K562 (cell line): ENCODE results near the gene NDFIP2. TPM values are rescaled to one million over a fixed set of nuclear protein-coding genes. Genes with fewer than 3 reads are reported as not detected.
A peak's percentile ranks its signal among the peaks of the same experiment; 100 is the strongest.
"Not testable (repeated sequence)": the region's sequence is repeated elsewhere in the genome, so short reads cannot be mapped to it uniquely, and the experiment has no call there.

Experiments used
- ATAC-seq: fragments of 200-7000 bp; cut with Tn5 transposase; 3 replicates; pipeline ENCODE4 v1.9.1; 2020; ENCODE audit warnings: moderate library complexity
- BruUV-seq: library from RNA; stranded (reverse); fragments of 400-500 nt; replicated peaks from 2 replicates; lab custom pipeline; 2021; lab: Mats Ljungman, UMichigan
- CTCF ChIA-PET: fragments of 300-600 bp; formaldehyde crosslinking; extraction: SDS; loops from one replicate; lab custom pipeline; 2021; ENCODE audit warnings: low intra/inter-chr PET ratio; lab: Yijun Ruan, JAX
- POLR2A ChIA-PET: fragments of 300-600, 350-650 bp; sonication (Branson Sonifier 250); formaldehyde crosslinking; extraction: SDS; loops from one replicate; lab custom pipeline; 2021; ENCODE audit warnings: antibody characterized with exemption, inconsistent platforms; lab: Yijun Ruan, JAX
- DNase-seq, 4 experiments: peaks; one replicate each; pipeline versions ENCODE4 v3.0.0 to v3.0.0-alpha.2; 2011 to 2018; ENCODE audit warnings: low spot score in 3 of 4, mixed read lengths in 3 of 4; ENCODE audit errors: extremely low read depth in 1 of 4
- FAIRE-seq: peaks from 2 replicates; lab custom pipeline; 2011; peaks lifted over from hg19 to GRCh38; lab: Jason Lieb, UNC
- H2AFZ ChIP-seq: 2 replicates; pipeline ENCODE4 v1.6.0; 2011; ENCODE audit warnings: low read depth, low read length, control low read depth, inconsistent platforms
- H3K27ac ChIP-seq: fragments of 200-600 bp; 3 replicates; pipeline ENCODE4 v1.8.0; 2011; ENCODE audit warnings: low read depth, mild to moderate bottlenecking, control low read depth, inconsistent platforms, low read length, moderate library complexity, mixed read lengths; ENCODE audit errors: extremely low read depth
- H3K27me3 ChIP-seq, 2 experiments: fragments of 300-600 bp in 1 of 2; 2 replicates in 1 of 2; 3 replicates in 1 of 2; pipeline versions ENCODE4 v1.6.0 to v1.8.0; 2011; ENCODE audit warnings: inconsistent platforms in 2 of 2, low read length in 2 of 2, mild to moderate bottlenecking in 1 of 2, mixed read lengths in 1 of 2, moderate library complexity in 1 of 2; ENCODE audit not compliant: control insufficient read depth in 2 of 2, insufficient read depth in 2 of 2
- H3K36me3 ChIP-seq: fragments of 300-600 bp; 3 replicates; pipeline ENCODE4 v1.8.0; 2011; ENCODE audit warnings: mild to moderate bottlenecking, low read length, inconsistent platforms; ENCODE audit not compliant: control insufficient read depth, insufficient read depth
- H3K4me1 ChIP-seq, 2 experiments: fragments of 200-600 bp in 1 of 2; replicated peaks in 1 of 2; 2 replicates in 1 of 2; 3 replicates in 1 of 2; pipeline versions ENCODE4 v1.5.1 to v1.8.0; 2011; ENCODE audit warnings: inconsistent platforms in 2 of 2, low read length in 2 of 2, mild to moderate bottlenecking in 1 of 2, mixed read lengths in 1 of 2, moderate library complexity in 1 of 2; ENCODE audit not compliant: control insufficient read depth in 2 of 2, insufficient read depth in 2 of 2
- H3K4me2 ChIP-seq: 2 replicates; pipeline ENCODE4 v1.6.1; 2011; ENCODE audit warnings: low read length, control low read depth, inconsistent platforms, mixed read lengths; ENCODE audit not compliant: insufficient read depth
- H3K4me3 ChIP-seq: fragments of 200-600 bp; sonication (generic), shearing (Covaris generic); 2 replicates; pipeline ENCODE4 v1.5.1; 2016; ENCODE audit warnings: control low read depth, inconsistent platforms
- H3K79me2 ChIP-seq: fragments of 200-600 bp; 3 replicates; pipeline ENCODE4 v1.8.0; 2011; ENCODE audit warnings: low read length, inconsistent platforms; ENCODE audit not compliant: control insufficient read depth, insufficient read depth
- H3K9ac ChIP-seq, 2 experiments: 2 replicates each; pipeline versions ENCODE4 v1.6.0 to v1.6.1; 2011; ENCODE audit warnings: low read depth in 2 of 2, low read length in 2 of 2, control low read depth in 1 of 2, inconsistent platforms in 1 of 2, mild to moderate bottlenecking in 1 of 2, mixed read lengths in 1 of 2; ENCODE audit not compliant: insufficient read depth in 1 of 2
- H3K9me1 ChIP-seq: one replicate; pipeline ENCODE4 v1.6.0; 2011; ENCODE audit warnings: inconsistent platforms, mild to moderate bottlenecking, low read length, moderate library complexity; ENCODE audit not compliant: control insufficient read depth, insufficient read depth
- H3K9me3 ChIP-seq: replicated peaks from 2 replicates; pipeline ENCODE4 v1.5.1; 2011; ENCODE audit warnings: low read depth, low read length, inconsistent platforms; ENCODE audit not compliant: control insufficient read depth, insufficient read depth
- H4K20me1 ChIP-seq: replicated peaks from 2 replicates; pipeline ENCODE4 v1.6.1; 2011; ENCODE audit warnings: low read length, inconsistent platforms, mixed read lengths; ENCODE audit not compliant: control insufficient read depth, insufficient read depth
- BHLHE40 ChIP-seq: IDR thresholded peaks from 2 replicates; pipeline ENCODE4 v1.6.1; 2011; ENCODE audit warnings: low read length, improper control_type of control experiment
- ESRRA ChIP-seq: fragments of 450-650 bp; IDR thresholded peaks from 2 replicates; pipeline ENCODE4 v1.6.1; 2014; ENCODE audit warnings: low read depth, mild to moderate bottlenecking, moderate library complexity, borderline replicate concordance
- GABPA ChIP-seq: fragments of 200-800 bp; sonication (Bioruptor generic); conservative IDR thresholded peaks from 2 replicates; pipeline ENCODE4 v1.6.1; 2016; ENCODE audit warnings: low read depth, missing genetic modification characterization, missing compliant biosample characterization
- MNT ChIP-seq, 2 experiments: fragments of 450-650 bp; conservative IDR thresholded peaks; 2 replicates each; pipeline ENCODE4 v1.6.1; 2017; ENCODE audit warnings: mild to moderate bottlenecking in 2 of 2, moderate library complexity in 2 of 2
- NFYB ChIP-seq: IDR thresholded peaks from 2 replicates; pipeline ENCODE4 v1.6.1; 2011; ENCODE audit warnings: mild to moderate bottlenecking, moderate library complexity; ENCODE audit not compliant: insufficient read length; ENCODE audit errors: extremely low read depth
- NRF1 ChIP-seq, 2 experiments: fragments of 450-650 bp; IDR thresholded peaks in 1 of 2; conservative IDR thresholded peaks in 1 of 2; 2 replicates each; pipeline ENCODE4 v1.6.1; 2014; ENCODE audit warnings: mild to moderate bottlenecking in 2 of 2
- RBM39 ChIP-seq: fragments of 200-400 bp; formaldehyde crosslinking; optimal IDR thresholded peaks from 2 replicates; pipeline ENCODE3; 2018; ENCODE audit warnings: low read depth, low read length
- TFAP4 ChIP-seq: sonication (generic); formaldehyde crosslinking; IDR thresholded peaks from 2 replicates; pipeline ENCODE4 v1.8.0; 2022; ENCODE audit warnings: missing genetic modification reagents, mild to moderate bottlenecking, moderate library complexity, borderline replicate concordance
- XRCC5 ChIP-seq: fragments of 200-400 bp; formaldehyde crosslinking; IDR thresholded peaks from 2 replicates; pipeline ENCODE4 v1.6.1; 2017; ENCODE audit warnings: low read depth, mild to moderate bottlenecking, low read length
- ZFPM2 ChIP-seq: fragments of 250-450 bp; sonication (Bioruptor Pico); IDR thresholded peaks from 2 replicates; pipeline ENCODE4 v1.5.1; 2022; ENCODE audit warnings: mild to moderate bottlenecking
- ZNF134 ChIP-seq: fragments of 250-450 bp; sonication (Bioruptor Pico); conservative IDR thresholded peaks from 2 replicates; pipeline ENCODE4 v1.4.0; 2020
- ZNF274 ChIP-seq: IDR thresholded peaks from 2 replicates; pipeline ENCODE4 v1.6.1; 2011; ENCODE audit warnings: low read depth, mild to moderate bottlenecking, low read length, moderate library complexity, borderline replicate concordance
- WGBS: fragments of 100-300 bp; shearing (Covaris generic); methylation state at CpG from one replicate; pipeline ENCODE4 v1.1.6; 2016; ENCODE audit warnings: low coverage, mixed read lengths; ENCODE audit not compliant: insufficient coverage; ENCODE audit errors: missing lambda C conversion rate; 5-methylcytosine and 5-hydroxymethylcytosine counted together
- in situ Hi-C: fragments of 300-500 bp; cut with MboI; formaldehyde crosslinking; loops from 4 replicates; pipeline ENCODE4 v1.15.0; 2018; ENCODE audit warnings: inconsistent platforms, mixed read lengths
- intact Hi-C: fragments of 100-400 bp; cut with micrococcal nuclease; formaldehyde crosslinking; loops from 2 replicates; pipeline ENCODE4 v1.14.2; 2022
- polyA plus RNA-seq, 8 experiments: library from polyadenylated mRNA; depleted of rRNA in 4 of 8; stranded (reverse) in 5 of 8; unstranded in 3 of 8; fragments of >200 nt; fragmentation: Nextera tagmentation in 2 of 8; fragmentation: Illumina TruSeq in 1 of 8; extraction: Ambion mirVana in 2 of 8; extraction: Trizol in 1 of 8; gene quantifications; 2 replicates each; pipeline versions ENCODE4 v1.2.1 to v1.2.3, GENCODE V29; 2011 to 2014; ENCODE audit warnings: inconsistent platforms in 1 of 8, missing spikeins in 1 of 8
- total RNA-seq, 7 experiments: library from RNA; depleted of rRNA in 6 of 7; stranded (reverse); fragments of >200 nt in 6 of 7; fragmentation: Illumina TruSeq in 2 of 7; extraction: Trizol in 2 of 7; gene quantifications; 2 replicates each; pipeline versions ENCODE4 v1.2.1 to v1.2.3, GENCODE V29; 2011 to 2021; ENCODE audit warnings: low replicate concordance in 1 of 7
- TF ChIP-seq, protein P1 (sequence below): fragments of 250-450 bp; sonication (Bioruptor Pico); IDR thresholded peaks from 2 replicates; pipeline ENCODE4 v1.4.0; 2020

The NDFIP2 gene
- total and polyA plus RNA-seq, 9 of the 15 experiments (the other 6 are each of a cell fraction or from before 2014, with no cell fraction given), result 13.4 to 54.4 (median 27.8) TPM

- intact Hi-C loops, H3K4me2 ChIP-seq, H2AFZ ChIP-seq, FAIRE-seq, H4K20me1 ChIP-seq: not testable (repeated sequence)
- 0 out of 4 replicates have a peak, but pooled peaks of 1 of the 2 experiments have one; percentile 13 for TF ChIP-seq NRF1 (conservative IDR thresholded peaks at IDR 0.05 in 1 of 2, IDR thresholded peaks at IDR 0.05 in 1 of 2)
- TF ChIP-seq, all 486 proteins: peak for 1; not testable (repeated sequence) for 485
- POLR2A ChIA-PET, H3K27ac ChIP-seq, H3K79me2 ChIP-seq, ATAC-seq, H3K36me3 ChIP-seq, DNase-seq, CTCF ChIA-PET, H3K9ac ChIP-seq, H3K27me3 ChIP-seq, H3K4me1 ChIP-seq, BruUV-seq, H3K9me1 ChIP-seq, H3K4me3 ChIP-seq, in situ Hi-C loops, H3K9me3 ChIP-seq: not testable (repeated sequence)
- 4% methylated on average over 16 of the region's 33 CpGs for WGBS
Measured at GRCh38 chr13:79600146-79600545, 119.2 kb downstream of the NDFIP2 start.

DNA sequence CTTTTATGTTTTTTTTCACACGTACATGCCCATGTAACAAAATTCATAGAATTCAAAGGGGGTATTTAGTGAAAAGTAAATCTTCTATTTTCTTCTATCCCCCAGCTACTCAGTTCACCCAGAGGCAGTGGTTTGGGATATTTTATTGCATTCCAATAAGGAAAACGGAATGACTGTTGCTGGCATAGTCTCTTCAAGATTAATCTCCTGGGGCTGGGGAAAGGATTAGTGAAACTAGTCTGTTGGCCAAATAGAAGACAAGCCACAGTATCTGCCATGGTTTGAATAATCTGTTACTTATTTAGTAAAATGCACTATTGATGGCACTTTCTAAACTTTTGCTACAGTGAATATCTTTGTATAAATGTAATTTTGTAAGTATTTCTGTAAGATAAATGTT, 122.0 kb downstream of the NDFIP2 start:
- BruUV-seq, result no TSS peak
- FAIRE-seq, result no peak
- no peak for TF ChIP-seq ZNF274
- TF ChIP-seq, protein P1, sequence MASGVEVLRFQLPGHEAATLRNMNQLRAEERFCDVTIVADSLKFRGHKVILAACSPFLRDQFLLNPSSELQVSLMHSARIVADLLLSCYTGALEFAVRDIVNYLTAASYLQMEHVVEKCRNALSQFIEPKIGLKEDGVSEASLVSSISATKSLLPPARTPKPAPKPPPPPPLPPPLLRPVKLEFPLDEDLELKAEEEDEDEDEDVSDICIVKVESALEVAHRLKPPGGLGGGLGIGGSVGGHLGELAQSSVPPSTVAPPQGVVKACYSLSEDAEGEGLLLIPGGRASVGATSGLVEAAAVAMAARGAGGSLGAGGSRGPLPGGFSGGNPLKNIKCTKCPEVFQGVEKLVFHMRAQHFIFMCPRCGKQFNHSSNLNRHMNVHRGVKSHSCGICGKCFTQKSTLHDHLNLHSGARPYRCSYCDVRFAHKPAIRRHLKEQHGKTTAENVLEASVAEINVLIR, result no peak
- TF ChIP-seq ESRRA, result no peak
- no peak for TF ChIP-seq ZFPM2 (CRISPR knock-in tag)
- no peak for TF ChIP-seq GABPA (tag)
- no peak for TF ChIP-seq RBM39
- TF ChIP-seq ZNF134 (CRISPR knock-in tag), result no peak
- no peak for TF ChIP-seq TFAP4 (CRISPR knock-in tag)
- no peak for TF ChIP-seq MNT (conservative IDR thresholded peaks at IDR 0.05)
- TF ChIP-seq XRCC5, result no peak
- TF ChIP-seq NFYB, result no peak
- no peak for TF ChIP-seq BHLHE40

More for the DNA sequence above, 122.0 kb downstream of the NDFIP2 start:
- H3K4me3 ChIP-seq, result no peak overlapping the region
- no peak overlapping the region for H3K27ac ChIP-seq
- no peaks in the 10 kb centered on the region for H4K20me1 ChIP-seq
- H3K4me1 ChIP-seq, result peaks cover 0 to 3% of the 10 kb centered on the region in 2 experiments; a peak in 2 of 5 replicates
- intact Hi-C loops (no loop called here), in situ Hi-C loops (no loop called here)
- no peak overlapping the region for H2AFZ ChIP-seq
- WGBS, result 0% methylated on average over 2 of the region's 2 CpGs
- no peak for DNase-seq
- H3K36me3 ChIP-seq, result no peaks in the 10 kb centered on the region
- H3K27me3 ChIP-seq, result no peaks in the 10 kb centered on the region
- no peak overlapping the region for H3K9ac ChIP-seq
- H3K4me2 ChIP-seq, result no peak overlapping the region
- no peaks in the 10 kb centered on the region for H3K9me1 ChIP-seq
- CTCF ChIA-PET, result no interaction called here
- no peaks in the 10 kb centered on the region for H3K9me3 ChIP-seq
- ATAC-seq, result no peak
- POLR2A ChIA-PET, result no interaction called here
- no peaks in the 10 kb centered on the region for H3K79me2 ChIP-seq
